C4-2B (cell line): ENCODE data around the gene GEMIN4.

ENCODE experiments used
- ZFX ChIP-seq: fragments of 450-650 bp; IDR thresholded peaks from 2 replicates; pipeline ENCODE4 v1.6.1; 2017
- TF ChIP-seq, protein P1 (sequence below): fragments of 450-650 bp; conservative IDR thresholded peaks from 2 replicates; pipeline ENCODE4 v1.5.1; 2017; ENCODE audit warnings: mild to moderate bottlenecking

DNA sequence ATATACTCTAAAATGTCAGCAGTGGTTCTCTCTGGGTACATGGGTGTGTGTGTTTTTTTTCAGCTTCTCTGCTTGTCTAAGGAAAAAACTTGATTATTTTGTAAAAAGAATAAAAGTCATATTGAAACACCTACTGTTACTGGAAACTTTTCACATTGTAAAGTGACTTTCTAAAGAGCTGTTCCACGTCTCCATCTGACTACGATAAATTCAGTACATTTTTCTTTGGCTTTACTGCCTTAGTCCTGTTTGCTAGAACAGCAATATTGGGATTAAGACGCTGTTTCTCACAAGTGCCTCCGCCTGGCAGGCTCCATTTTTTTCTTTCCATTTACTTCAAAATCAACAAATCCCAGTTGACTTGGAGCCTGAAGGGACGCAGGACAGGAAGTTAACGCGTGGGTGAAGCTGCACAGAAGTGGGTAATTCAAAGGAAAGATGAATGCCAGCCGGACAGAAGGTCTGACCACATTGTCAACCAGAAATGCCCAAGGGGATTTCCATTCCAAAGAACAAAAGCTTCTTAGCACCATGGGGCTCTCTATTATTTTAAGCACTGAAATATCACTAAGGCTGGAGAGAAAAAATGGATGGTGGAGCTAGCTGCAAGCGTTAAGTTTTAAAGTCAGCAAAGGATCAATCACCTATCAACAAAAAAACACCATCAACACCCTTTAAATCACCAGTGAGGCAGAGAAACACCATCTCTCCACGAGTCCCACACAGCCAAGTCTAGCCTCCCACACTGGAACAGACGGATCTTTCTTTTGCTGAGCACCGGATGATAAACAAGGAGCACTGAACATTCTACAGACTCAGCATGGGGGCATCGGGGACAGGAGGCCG lies 21.6 kb upstream of the GEMIN4 start:
- TF ChIP-seq, protein P1, sequence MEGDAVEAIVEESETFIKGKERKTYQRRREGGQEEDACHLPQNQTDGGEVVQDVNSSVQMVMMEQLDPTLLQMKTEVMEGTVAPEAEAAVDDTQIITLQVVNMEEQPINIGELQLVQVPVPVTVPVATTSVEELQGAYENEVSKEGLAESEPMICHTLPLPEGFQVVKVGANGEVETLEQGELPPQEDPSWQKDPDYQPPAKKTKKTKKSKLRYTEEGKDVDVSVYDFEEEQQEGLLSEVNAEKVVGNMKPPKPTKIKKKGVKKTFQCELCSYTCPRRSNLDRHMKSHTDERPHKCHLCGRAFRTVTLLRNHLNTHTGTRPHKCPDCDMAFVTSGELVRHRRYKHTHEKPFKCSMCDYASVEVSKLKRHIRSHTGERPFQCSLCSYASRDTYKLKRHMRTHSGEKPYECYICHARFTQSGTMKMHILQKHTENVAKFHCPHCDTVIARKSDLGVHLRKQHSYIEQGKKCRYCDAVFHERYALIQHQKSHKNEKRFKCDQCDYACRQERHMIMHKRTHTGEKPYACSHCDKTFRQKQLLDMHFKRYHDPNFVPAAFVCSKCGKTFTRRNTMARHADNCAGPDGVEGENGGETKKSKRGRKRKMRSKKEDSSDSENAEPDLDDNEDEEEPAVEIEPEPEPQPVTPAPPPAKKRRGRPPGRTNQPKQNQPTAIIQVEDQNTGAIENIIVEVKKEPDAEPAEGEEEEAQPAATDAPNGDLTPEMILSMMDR: no peak
- no peak for TF ChIP-seq ZFX
